Gastrocnemius medialis (tissue), 4 donors: ENCODE measurements around the gene PHTF2.

Experiments
- CTCF ChIP-seq, 5 experiments: fragments of 450-650 bp in 3 of 5; fragments of 200-600 bp in 2 of 5; sonication (generic) in 2 of 5; IDR thresholded peaks in 4 of 5; conservative IDR thresholded peaks in 1 of 5; 1 replicate in 4 of 5; 2 replicates in 1 of 5; pipeline ENCODE4 v1.5.1; 2016 to 2019; ENCODE audit warnings: antibody characterized with exemption in 5 of 5, mild to moderate bottlenecking in 3 of 5, moderate library complexity in 3 of 5
- POLR2A ChIP-seq, 2 donors: fragments of 450-650 bp; IDR thresholded peaks; one replicate each; pipeline ENCODE4 v1.6.1; 2017; ENCODE audit warnings: antibody characterized with exemption in 2 of 2, mild to moderate bottlenecking in 2 of 2, moderate library complexity in 2 of 2

GRCh38 chr7:77808517-77808916 lies 9.9 kb downstream of the PHTF2 start:
- TF ChIP-seq CTCF (IDR thresholded peaks at IDR 0.05 in 4 of 5, conservative IDR thresholded peaks at IDR 0.05 in 1 of 5) (no peak), POLR2A (IDR thresholded peaks at IDR 0.05) (no peak)
